HG02884 (cell line): ENCODE measurements around the gene ST6GALNAC5.
A peak's percentile ranks its signal among the peaks of the same experiment; 100 is the strongest.
"Not testable (repeated sequence)": the region's sequence is repeated elsewhere in the genome, so short reads cannot be mapped to it uniquely, and the experiment has no call there.

Experiments
- ATAC-seq: cut with Tn5 transposase; IDR thresholded peaks from one replicate; pipeline ENCODE4 v1.9.1; 2021; ENCODE audit warnings: mild to moderate bottlenecking, moderate library complexity; ENCODE audit not compliant: unreplicated experiment

The ST6GALNAC5 gene

GRCh38 chr1:76866566-76866965 lies 714 bp upstream of the ST6GALNAC5 start:
- ATAC-seq = no peak

GRCh38 chr1:76868154-76868882 lies 1.0 kb downstream of the ST6GALNAC5 start:
- peak; percentile 46 for ATAC-seq

GRCh38 chr1:76868916-76869315 lies 1.6 kb downstream of the ST6GALNAC5 start:
- ATAC-seq = no peak

- no peak for ATAC-seq
Measured at GRCh38 chr1:76870037-76870436, 2.8 kb downstream of the ST6GALNAC5 start.

DNA sequence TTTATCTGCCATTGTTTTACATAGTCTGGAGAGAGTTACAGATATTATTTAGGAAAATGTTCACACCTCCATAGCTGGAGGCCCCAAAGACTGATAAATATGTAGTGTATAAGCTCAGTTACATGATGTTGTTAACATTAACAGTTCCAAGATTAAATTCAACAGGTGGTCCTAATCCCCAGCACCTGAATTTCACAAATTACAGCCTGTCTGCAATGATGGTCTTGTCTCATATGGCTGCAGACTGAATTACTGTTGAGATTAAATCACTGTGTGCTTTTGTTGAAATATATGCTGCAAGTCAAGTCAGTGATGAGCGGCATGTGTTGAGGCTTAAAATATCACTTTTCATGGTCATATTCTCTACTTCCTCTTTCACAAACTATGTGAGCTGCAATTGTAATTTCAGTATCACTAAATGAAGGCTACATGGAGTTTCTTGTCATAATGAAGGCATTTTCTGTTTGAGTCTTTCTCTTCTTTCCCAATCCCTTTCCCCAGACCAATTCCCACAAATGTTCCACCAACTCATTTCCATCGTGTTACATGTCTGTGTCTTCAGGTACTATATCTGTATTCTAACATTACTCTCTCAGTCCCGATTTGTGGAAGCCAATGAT lies 4.2 kb downstream of the ST6GALNAC5 start:
- peak; percentile 91 for ATAC-seq

GRCh38 chr1:76872944-76873343 lies 5.7 kb downstream of the ST6GALNAC5 start:
- no peak for ATAC-seq

GRCh38 chr1:76876655-76877395 lies 9.5 kb downstream of the ST6GALNAC5 start:
- ATAC-seq = no peak

GRCh38 chr1:76879014-76879413 lies 11.7 kb downstream of the ST6GALNAC5 start:
- ATAC-seq = not testable (repeated sequence)

GRCh38 chr1:76881762-76882161 lies 14.5 kb downstream of the ST6GALNAC5 start:
- no peak for ATAC-seq

GRCh38 chr1:76891931-76892622 lies 24.8 kb downstream of the ST6GALNAC5 start:
- no peak for ATAC-seq

DNA sequence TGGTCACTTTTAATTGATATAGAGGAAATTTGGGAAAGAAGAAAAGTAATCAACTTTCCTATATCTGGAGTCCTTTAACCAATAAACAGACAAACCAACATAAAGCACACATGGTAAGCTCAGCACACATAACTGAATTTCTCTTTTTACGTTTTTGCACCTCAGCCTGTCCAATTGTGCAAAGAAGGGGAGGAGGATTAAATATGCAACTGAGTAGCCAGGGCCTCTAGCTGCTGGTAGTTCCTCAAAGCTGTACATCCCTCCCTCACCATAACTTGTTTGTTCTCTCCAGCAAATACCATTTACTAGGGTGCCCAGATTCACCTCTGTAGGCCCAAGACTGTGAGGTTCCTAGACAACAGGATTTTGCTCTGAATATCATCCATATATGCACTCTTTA lies 25.4 kb downstream of the ST6GALNAC5 start:
- no peak for ATAC-seq

DNA sequence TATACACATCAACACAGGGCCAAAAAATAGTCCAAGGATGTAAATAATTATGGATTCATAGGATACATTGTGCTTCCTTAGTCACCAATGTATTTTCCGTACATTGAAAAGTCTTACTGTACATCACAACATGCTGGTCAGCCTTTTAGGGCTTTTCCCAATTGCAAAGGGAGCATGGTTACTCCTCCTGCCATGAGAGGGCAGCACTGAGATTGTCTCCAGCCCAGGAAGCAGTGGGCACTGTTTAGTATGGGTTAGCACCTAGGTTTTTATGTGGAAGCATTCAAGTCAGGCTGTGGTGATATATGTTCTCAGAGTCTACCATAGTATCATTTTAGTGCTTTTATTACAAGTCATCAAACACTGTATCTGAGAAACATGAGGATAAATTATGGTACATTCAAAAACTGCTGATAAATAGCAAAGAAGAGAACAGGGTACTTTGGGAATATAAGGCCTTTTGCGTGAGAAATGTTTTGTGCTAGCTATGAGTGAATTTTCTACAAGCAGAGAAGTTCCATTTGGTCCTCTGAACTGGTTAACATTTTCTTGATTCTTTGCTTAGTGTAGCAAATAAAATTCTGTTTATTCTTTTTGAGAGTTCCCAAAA lies 34.0 kb downstream of the ST6GALNAC5 start:
- ATAC-seq = peak; percentile 100

DNA sequence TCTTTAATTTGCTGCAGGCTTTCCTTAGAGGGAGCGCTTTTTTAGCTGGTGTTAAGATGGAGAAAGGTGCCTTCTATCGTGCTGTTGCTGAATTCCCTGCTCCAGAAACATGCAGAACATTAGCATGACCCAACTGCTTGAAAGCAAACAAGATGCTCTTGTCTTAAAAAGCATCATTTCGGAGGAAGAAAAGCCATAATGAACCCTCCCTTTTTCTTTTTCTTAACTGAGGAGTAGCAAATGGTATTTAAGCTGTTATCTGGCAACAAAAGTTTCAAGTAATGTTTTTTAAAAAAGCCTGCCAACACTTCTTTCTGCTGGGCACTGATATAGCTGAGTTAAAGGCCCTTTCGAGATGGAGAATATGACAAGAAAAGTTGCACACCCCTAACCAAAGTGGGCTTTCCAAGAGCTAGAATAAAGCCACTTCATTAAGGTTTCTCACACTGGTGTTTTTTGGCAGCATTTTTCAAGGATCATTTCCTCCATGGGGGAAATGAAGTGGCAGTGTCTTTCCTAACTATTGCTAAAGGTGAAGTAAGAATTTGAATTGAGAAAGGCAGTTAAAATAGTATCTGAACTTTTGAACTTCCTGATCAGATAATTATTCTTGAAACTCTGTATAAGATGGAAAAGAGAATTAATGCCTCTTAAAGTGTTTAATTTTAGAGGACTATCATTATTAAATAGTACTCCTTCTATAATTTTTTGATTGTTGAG lies 38.8 kb downstream of the ST6GALNAC5 start:
- no peak for ATAC-seq

DNA sequence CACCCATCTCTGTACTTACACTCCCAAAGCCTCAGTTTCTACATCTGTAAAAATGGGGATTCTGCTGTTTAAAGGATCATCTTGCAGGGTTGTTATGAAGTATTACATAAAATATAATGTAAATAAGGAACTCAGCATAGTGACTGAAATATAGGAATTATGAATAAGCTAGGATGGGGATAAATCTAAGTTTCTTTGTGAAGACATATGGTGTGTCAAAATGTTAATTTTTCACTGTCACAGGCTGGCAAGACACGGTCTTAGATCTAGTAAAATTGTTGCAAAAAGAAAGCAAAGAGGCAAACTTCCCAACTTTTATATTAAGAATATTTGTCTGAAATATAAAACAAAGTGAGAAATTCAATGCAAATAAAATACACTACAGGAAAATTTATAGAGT lies 42.0 kb downstream of the ST6GALNAC5 start:
- no peak for ATAC-seq

GRCh38 chr1:76919085-76919484 lies 51.8 kb downstream of the ST6GALNAC5 start:
- ATAC-seq = no peak

GRCh38 chr1:76921590-76921989 lies 54.3 kb downstream of the ST6GALNAC5 start:
- ATAC-seq = no peak

DNA sequence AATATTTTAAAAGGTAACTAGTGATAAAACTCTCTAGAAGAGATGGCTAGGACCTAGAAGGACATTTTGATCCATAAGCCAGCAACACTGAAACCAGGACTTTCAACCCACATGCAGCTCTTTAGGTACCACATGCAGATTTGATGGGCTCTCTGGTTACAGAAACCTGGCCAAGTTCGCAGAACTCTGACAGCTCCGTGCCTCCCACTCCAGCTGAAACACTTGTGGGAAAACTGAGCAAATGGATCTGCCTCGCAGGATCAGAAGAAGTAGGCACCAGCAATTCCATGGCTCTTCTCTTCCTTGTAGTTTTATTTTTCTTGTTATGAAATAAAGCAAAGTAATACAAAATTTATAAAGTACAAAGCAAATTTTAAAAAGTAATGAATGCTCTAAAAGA lies 58.5 kb downstream of the ST6GALNAC5 start:
- ATAC-seq = no peak

GRCh38 chr1:76928522-76928921 lies 61.2 kb downstream of the ST6GALNAC5 start:
- ATAC-seq = no peak

DNA sequence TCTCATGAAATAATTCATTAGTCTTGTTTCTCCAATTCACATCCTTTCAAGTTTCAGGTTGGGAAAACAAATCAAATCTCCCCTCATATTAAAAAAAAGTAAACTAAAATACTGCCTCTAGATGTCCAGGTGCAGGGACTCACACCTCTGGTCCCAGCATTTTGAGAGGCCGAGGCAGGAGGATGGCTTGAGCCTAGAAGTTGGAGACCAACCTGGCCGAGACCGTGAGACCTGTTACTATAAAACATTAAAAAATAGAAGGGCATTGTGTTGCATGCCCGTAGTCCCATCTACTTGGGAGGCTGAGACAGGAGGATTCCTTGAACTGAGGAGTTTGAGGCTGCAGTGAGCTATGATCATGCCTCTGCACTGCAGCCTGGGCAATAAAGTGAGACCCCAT lies 61.9 kb downstream of the ST6GALNAC5 start:
- no peak for ATAC-seq
